GM12878 (cell line): ENCODE measurements around the gene FERMT2. TPM values are rescaled to one million over a fixed set of nuclear protein-coding genes. Genes with fewer than 3 reads are reported as not detected.

Experiments
- ATAC-seq: fragments of 200-7000 bp; cut with Tn5 transposase; 3 replicates; pipeline ENCODE4 v1.9.1; 2020; ENCODE audit warnings: mild to moderate bottlenecking, moderate library complexity
- BruUV-seq: library from RNA; stranded (reverse); fragments of 400-500 nt; replicated peaks from 2 replicates; lab custom pipeline; 2021; lab: Mats Ljungman, UMichigan
- CTCF ChIA-PET: fragments of 300-600 bp; sonication (Branson Sonifier 250); formaldehyde crosslinking; extraction: SDS; loops from one replicate; lab custom pipeline; 2021; ENCODE audit warnings: inconsistent platforms; lab: Yijun Ruan, JAX
- POLR2A ChIA-PET: fragments of 350-600 bp; formaldehyde crosslinking; extraction: SDS; loops from one replicate; lab custom pipeline; 2021; ENCODE audit warnings: inconsistent platforms; lab: Charles Lee
- RAD21 ChIA-PET: fragments of 300-600 bp; sonication (Branson Sonifier 250); formaldehyde crosslinking; loops from one replicate; lab custom pipeline; 2023; ENCODE audit warnings: antibody characterized with exemption; ENCODE audit not compliant: unreplicated experiment; lab: Charles Lee
- SMC1A ChIA-PET: fragments of 300-600 bp; sonication (Branson Sonifier 250); formaldehyde crosslinking; loops from one replicate; lab custom pipeline; 2023; ENCODE audit not compliant: unreplicated experiment, uncharacterized antibody; lab: Charles Lee
- DNase-seq: peaks from one replicate; pipeline ENCODE4 v3.0.0-alpha.2; 2011; ENCODE audit warnings: low read depth, low spot score
- FAIRE-seq: peaks from 3 replicates; lab custom pipeline; 2011; peaks lifted over from hg19 to GRCh38; lab: Jason Lieb, UNC
- H2AFZ ChIP-seq: 2 replicates; pipeline ENCODE4 v1.6.0; 2011; ENCODE audit warnings: low read depth, low read length, control low read depth; ENCODE audit not compliant: control insufficient read depth
- H3K27ac ChIP-seq: 2 replicates; pipeline ENCODE4 v1.5.1; 2011; ENCODE audit warnings: control low read depth; ENCODE audit not compliant: control insufficient read depth, insufficient read depth
- H3K27me3 ChIP-seq, 2 experiments: replicated peaks in 1 of 2; 2 replicates each; pipeline versions ENCODE4 v1.6.0 to v1.6.1; 2011; ENCODE audit warnings: low read length in 1 of 2; ENCODE audit not compliant: control insufficient read depth in 2 of 2, insufficient read depth in 2 of 2
- H3K36me3 ChIP-seq, 2 experiments: 2 replicates each; pipeline ENCODE4 v1.5.1; 2011; ENCODE audit warnings: low read length in 1 of 2; ENCODE audit not compliant: control insufficient read depth in 2 of 2, insufficient read depth in 2 of 2
- H3K4me1 ChIP-seq: 2 replicates; pipeline ENCODE4 v1.6.1; 2011; ENCODE audit warnings: mild to moderate bottlenecking, low read length, moderate library complexity, mixed read lengths; ENCODE audit not compliant: control insufficient read depth, insufficient read depth
- H3K4me2 ChIP-seq: 2 replicates; pipeline ENCODE4 v1.6.0; 2011; ENCODE audit warnings: control low read depth; ENCODE audit not compliant: control insufficient read depth, insufficient read depth
- H3K4me3 ChIP-seq: fragments of 200-600 bp; sonication (generic); 2 replicates; pipeline ENCODE4 v1.5.1; 2016
- H3K79me2 ChIP-seq: 2 replicates; pipeline ENCODE4 v1.6.0; 2011; ENCODE audit warnings: low read length; ENCODE audit not compliant: control insufficient read depth, insufficient read depth
- H3K9ac ChIP-seq: 2 replicates; pipeline ENCODE4 v1.8.0; 2011; ENCODE audit warnings: low read length, control low read depth, mixed read lengths; ENCODE audit not compliant: control insufficient read depth, insufficient read depth
- H3K9me3 ChIP-seq: replicated peaks from 3 replicates; pipeline ENCODE4 v1.5.1; 2011; ENCODE audit warnings: mild to moderate bottlenecking, low read length; ENCODE audit not compliant: control insufficient read depth, insufficient read depth
- H4K20me1 ChIP-seq: 2 replicates; pipeline ENCODE4 v1.6.0; 2011; ENCODE audit not compliant: control insufficient read depth, insufficient read depth
- GATAD2B ChIP-seq: fragments of 450-650 bp; conservative IDR thresholded peaks from 2 replicates; pipeline ENCODE4 v1.6.1; 2017; ENCODE audit warnings: low read depth, mild to moderate bottlenecking, moderate library complexity
- IRF4 ChIP-seq: IDR thresholded peaks from 2 replicates; pipeline ENCODE4 v1.6.1; 2011; ENCODE audit warnings: low read depth, low read length
- NR2F1 ChIP-seq: fragments of 450-650 bp; conservative IDR thresholded peaks from 2 replicates; pipeline ENCODE4 v1.6.1; 2017; ENCODE audit warnings: mild to moderate bottlenecking
- PML ChIP-seq: IDR thresholded peaks from 2 replicates; pipeline ENCODE4 v1.6.1; 2012; ENCODE audit warnings: low read length, inconsistent platforms
- STAT3 ChIP-seq: IDR thresholded peaks from 2 replicates; pipeline ENCODE4 v1.6.1; 2011; ENCODE audit warnings: low read depth, low read length, improper control_type of control experiment
- ZBTB33 ChIP-seq: fragments of 450-650 bp; IDR thresholded peaks from 2 replicates; pipeline ENCODE4 v1.6.1; 2017; ENCODE audit warnings: mild to moderate bottlenecking
- ZNF217 ChIP-seq: fragments of 450-650 bp; IDR thresholded peaks from 2 replicates; pipeline ENCODE4 v1.6.1; 2017; ENCODE audit warnings: antibody characterized with exemption, mild to moderate bottlenecking
- ZNF384 ChIP-seq: IDR thresholded peaks from 2 replicates; pipeline ENCODE4 v1.6.1; 2012; ENCODE audit warnings: low read depth, mild to moderate bottlenecking, low read length, improper control_type of control experiment, borderline replicate concordance
- whole genome bisulfite sequencing: methylation state at CpG from one replicate; pipeline ENCODE4 v1.1.6; 2016; ENCODE audit warnings: low lambda C conversion rate; ENCODE audit not compliant: insufficient replicate concordance, insufficient coverage; ENCODE audit errors: missing lambda C conversion rate; 5-methylcytosine and 5-hydroxymethylcytosine counted together
- in situ Hi-C: fragments of 300-500 bp; cut with MboI; formaldehyde crosslinking; loops from 9 replicates; pipeline ENCODE4 v1.14.3; 2018; ENCODE audit warnings: mixed read lengths
- intact Hi-C: fragments of 100-400 bp; cut with micrococcal nuclease; formaldehyde crosslinking; loops from one replicate; pipeline ENCODE4 v1.14.2; 2022; ENCODE audit not compliant: unreplicated experiment
- polyA plus RNA-seq, 11 experiments: library from polyadenylated mRNA; depleted of rRNA in 4 of 11; unstranded in 6 of 11; stranded (reverse) in 5 of 11; fragments of >200 nt; fragmentation: Nextera tagmentation in 4 of 11; fragmentation: Illumina TruSeq in 1 of 11; extraction: Ambion mirVana in 4 of 11; extraction: Trizol in 1 of 11; gene quantifications; 1 replicate in 1 of 11; 2 replicates in 10 of 11; pipeline versions ENCODE4 v1.2.1 to v1.2.3, GENCODE V29; 2011 to 2016; ENCODE audit warnings: inconsistent platforms in 2 of 11, missing spikeins in 2 of 11, low read depth in 1 of 11
- total RNA-seq, 4 experiments: library from RNA; depleted of rRNA in 3 of 4; stranded (reverse); fragments of >200 nt in 3 of 4; fragmentation: Illumina TruSeq in 1 of 4; extraction: Trizol in 1 of 4; gene quantifications; 2 replicates each; pipeline versions ENCODE4 v1.2.1 to v1.2.3, GENCODE V29; 2013 to 2021
- TF ChIP-seq, protein P1 (sequence below): fragments of 450-650 bp; IDR thresholded peaks from 2 replicates; pipeline ENCODE4 v1.6.1; 2018; ENCODE audit warnings: borderline replicate concordance, mild to moderate bottlenecking; ENCODE audit not compliant: partially characterized antibody

The FERMT2 gene
- total and polyA plus RNA-seq, 10 of the 15 experiments (the other 5 are each of a cell fraction or from before 2014, with no cell fraction given): 4.9 to 35.5 (median 19.5) TPM

- RAD21 ChIA-PET: interaction anchor here (0.6 to 2.9 kb wide), 13 partner anchors 12 to 1954 kb away, joined by 3 to 19 read pairs (median 4); partner anchors contain the start of gene GCH1
- CTCF ChIA-PET: interaction anchor here (0.6 to 1.9 kb wide), 8 partner anchors 10 to 1601 kb away, joined by 3 to 23 read pairs (median 3); no protein-coding TSS in a partner anchor
- intact Hi-C loops (no loop called here), in situ Hi-C loops (no loop called here)
- Histone ChIP-seq H3K9me3 (no peaks in the 10 kb centered on the region), H3K27ac (no peak overlapping the region), H3K9ac (no peak overlapping the region), H3K4me1 (peaks cover 3% of the 10 kb centered on the region; the same call in 1 of the 2 replicates), H3K79me2 (no peaks in the 10 kb centered on the region), H2AFZ (no peak overlapping the region), H3K36me3 (no peaks in the 10 kb centered on the region), H3K4me2 (peak overlapping the region; percentile 98; the same call in 1 of the 2 replicates), H3K4me3 (no peak overlapping the region), H3K27me3 (peaks cover 1 to 18% of the 10 kb centered on the region in 2 experiments), H4K20me1 (no peaks in the 10 kb centered on the region)
- ATAC-seq (no peak), DNase-seq (no peak), FAIRE-seq (no peak)
- TF ChIP-seq NR2F1: no peak
- TF ChIP-seq ZNF384: peak; percentile 60; the same call in 1 of the 2 replicates
- 0% methylated on average over 2 of the region's 2 CpGs for WGBS
- POLR2A ChIA-PET: interaction anchor here (0.5 to 1.4 kb wide), 6 partner anchors 14 to 240 kb away, joined by 3 to 6 read pairs (median 4); no protein-coding TSS in a partner anchor
- SMC1A ChIA-PET: interaction anchor here (0.6 to 3.6 kb wide), 17 partner anchors 11 to 356 kb away, joined by 3 to 28 read pairs (median 7); no protein-coding TSS in a partner anchor
- BruUV-seq: no TSS peak
These were observed 1.6 kb downstream of the FERMT2 start for GRCh38 chr14:52949249-52949648.

GRCh38 chr14:52948836-52949235 lies 2.0 kb downstream of the FERMT2 start:
- FAIRE-seq (no peak), ATAC-seq (no peak), DNase-seq (no peak)
- SMC1A ChIA-PET: interaction anchor here (0.6 to 3.6 kb wide), 19 partner anchors 11 to 356 kb away, joined by 3 to 28 read pairs (median 5); no protein-coding TSS in a partner anchor
- H3K4me2 ChIP-seq: no peak overlapping the region
- H3K27me3 ChIP-seq: peaks cover 1 to 18% of the 10 kb centered on the region in 2 experiments
- intact Hi-C loops (no loop called here), in situ Hi-C loops (no loop called here)
- CTCF ChIA-PET: interaction anchor here (0.6 to 1.9 kb wide), 7 partner anchors 10 to 232 kb away, joined by 3 to 23 read pairs (median 3); no protein-coding TSS in a partner anchor
- POLR2A ChIA-PET: interaction anchor here (0.6 to 1.4 kb wide), 6 partner anchors 14 to 240 kb away, joined by 3 to 6 read pairs (median 5); no protein-coding TSS in a partner anchor
- no TSS peak for BruUV-seq
- H3K9me3 ChIP-seq: no peaks in the 10 kb centered on the region
- no peaks in the 10 kb centered on the region for H3K79me2 ChIP-seq
- no peaks in the 10 kb centered on the region for H4K20me1 ChIP-seq
- H3K4me1 ChIP-seq: peaks cover 3% of the 10 kb centered on the region; the same call in 1 of the 2 replicates
- RAD21 ChIA-PET: interaction anchor here (0.6 to 2.9 kb wide), 12 partner anchors 11 to 1954 kb away, joined by 3 to 19 read pairs (median 4); partner anchors contain the start of gene GCH1
- no peak overlapping the region for H3K4me3 ChIP-seq
- H3K36me3 ChIP-seq: no peaks in the 10 kb centered on the region
- no peak overlapping the region for H3K27ac ChIP-seq
- no peak overlapping the region for H2AFZ ChIP-seq
- no peak overlapping the region for H3K9ac ChIP-seq
- TF ChIP-seq IRF4 (no peak), GATAD2B (no peak), STAT3 (no peak), ZBTB33 (no peak), PML (no peak), ZNF217 (no peak)
- TF ChIP-seq, protein P1, sequence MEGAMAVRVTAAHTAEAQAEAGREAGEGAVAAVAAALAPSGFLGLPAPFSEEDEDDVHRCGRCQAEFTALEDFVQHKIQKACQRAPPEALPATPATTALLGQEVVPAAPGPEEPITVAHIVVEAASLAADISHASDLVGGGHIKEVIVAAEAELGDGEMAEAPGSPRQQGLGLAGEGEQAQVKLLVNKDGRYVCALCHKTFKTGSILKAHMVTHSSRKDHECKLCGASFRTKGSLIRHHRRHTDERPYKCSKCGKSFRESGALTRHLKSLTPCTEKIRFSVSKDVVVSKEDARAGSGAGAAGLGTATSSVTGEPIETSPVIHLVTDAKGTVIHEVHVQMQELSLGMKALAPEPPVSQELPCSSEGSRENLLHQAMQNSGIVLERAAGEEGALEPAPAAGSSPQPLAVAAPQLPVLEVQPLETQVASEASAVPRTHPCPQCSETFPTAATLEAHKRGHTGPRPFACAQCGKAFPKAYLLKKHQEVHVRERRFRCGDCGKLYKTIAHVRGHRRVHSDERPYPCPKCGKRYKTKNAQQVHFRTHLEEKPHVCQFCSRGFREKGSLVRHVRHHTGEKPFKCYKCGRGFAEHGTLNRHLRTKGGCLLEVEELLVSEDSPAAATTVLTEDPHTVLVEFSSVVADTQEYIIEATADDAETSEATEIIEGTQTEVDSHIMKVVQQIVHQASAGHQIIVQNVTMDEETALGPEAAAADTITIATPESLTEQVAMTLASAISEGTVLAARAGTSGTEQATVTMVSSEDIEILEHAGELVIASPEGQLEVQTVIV: no peak
